H1 (cell line): ENCODE data around the gene PCCA. TPM values are rescaled to one million over a fixed set of nuclear protein-coding genes. Genes with fewer than 3 reads are reported as not detected.

ENCODE experiments used
- CTCF ChIA-PET: fragments of 300-600 bp; sonication (Branson Sonifier 250); formaldehyde crosslinking; loops from one replicate; lab custom pipeline; 2021; ENCODE audit not compliant: partially characterized antibody; lab: Charles Lee
- POLR2A ChIA-PET: fragments of 300-600 bp; sonication (Branson Sonifier 250); formaldehyde crosslinking; loops from one replicate; lab custom pipeline; 2021; ENCODE audit warnings: inconsistent platforms; ENCODE audit not compliant: partially characterized antibody; lab: Charles Lee
- DNase-seq, 2 experiments: peaks; one replicate each; pipeline versions ENCODE4 v3.0.0 to v3.0.0-alpha.2; 2010 to 2022; ENCODE audit warnings: low spot score in 2 of 2, low read depth in 1 of 2, mixed read lengths in 1 of 2
- FAIRE-seq: peaks from 2 replicates; lab custom pipeline; 2011; peaks lifted over from hg19 to GRCh38; lab: Jason Lieb, UNC
- H2AFZ ChIP-seq: 2 replicates; pipeline ENCODE4 v1.8.1; 2012; ENCODE audit warnings: low read length, inconsistent platforms
- H2AK5ac ChIP-seq: 2 replicates; pipeline ENCODE4 v1.6.1; 2013; ENCODE audit warnings: low read depth, low read length
- H2BK120ac ChIP-seq: replicated peaks from 2 replicates; pipeline ENCODE3; 2013; ENCODE audit warnings: low read depth, low read length, inconsistent platforms
- H2BK12ac ChIP-seq: 2 replicates; pipeline ENCODE4 v1.6.1; 2013; ENCODE audit warnings: low read depth, low read length
- H2BK15ac ChIP-seq: 2 replicates; pipeline ENCODE4 v1.6.1; 2013; ENCODE audit warnings: low read length
- H2BK20ac ChIP-seq: 2 replicates; pipeline ENCODE4 v1.6.1; 2013; ENCODE audit warnings: low read length
- H2BK5ac ChIP-seq: 2 replicates; pipeline ENCODE4 v1.6.1; 2013; ENCODE audit warnings: low read depth, low read length
- H3K14ac ChIP-seq: 2 replicates; pipeline ENCODE4 v1.6.1; 2013; ENCODE audit warnings: inconsistent platforms; ENCODE audit not compliant: insufficient read length
- H3K18ac ChIP-seq: 2 replicates; pipeline ENCODE4 v1.6.1; 2013; ENCODE audit warnings: low read length; ENCODE audit errors: extremely low read depth
- H3K23ac ChIP-seq: 2 replicates; pipeline ENCODE4 v1.6.1; 2013; ENCODE audit warnings: inconsistent platforms; ENCODE audit not compliant: insufficient read length
- H3K23me2 ChIP-seq: 2 replicates; pipeline ENCODE4 v1.6.1; 2013; ENCODE audit warnings: low read depth, low read length
- H3K27ac ChIP-seq: 2 replicates; pipeline ENCODE4 v1.6.1; 2011; ENCODE audit warnings: low read depth, low read length, inconsistent platforms
- H3K27me3 ChIP-seq, 4 experiments: replicated peaks in 1 of 4; 1 replicate in 1 of 4; 2 replicates in 3 of 4; pipeline versions ENCODE4 v1.6.1 to v1.8.1; 2011 to 2013; ENCODE audit warnings: low read length in 3 of 4, mild to moderate bottlenecking in 3 of 4, inconsistent platforms in 2 of 4, mixed read lengths in 2 of 4, moderate library complexity in 1 of 4; ENCODE audit not compliant: control insufficient read depth in 3 of 4, insufficient read depth in 3 of 4; ENCODE audit errors: extremely low read depth in 1 of 4
- H3K36me3 ChIP-seq, 4 experiments: 2 replicates each; pipeline versions ENCODE4 v1.6.1 to v1.8.1; 2011 to 2013; ENCODE audit warnings: mild to moderate bottlenecking in 4 of 4, low read length in 3 of 4, moderate library complexity in 2 of 4, control low read depth in 1 of 4, inconsistent platforms in 1 of 4; ENCODE audit not compliant: insufficient read depth in 4 of 4, control insufficient read depth in 2 of 4
- H3K4ac ChIP-seq: replicated peaks from 2 replicates; pipeline ENCODE3; 2013; ENCODE audit warnings: low read length, low read depth, mixed read lengths, inconsistent platforms; ENCODE audit not compliant: insufficient read length
- H3K4me1 ChIP-seq, 4 experiments: replicated peaks in 1 of 4; 1 replicate in 1 of 4; 2 replicates in 3 of 4; pipeline versions ENCODE4 v1.6.1 to v1.8.1; 2011 to 2013; ENCODE audit warnings: low read length in 3 of 4, inconsistent platforms in 2 of 4, mixed read lengths in 1 of 4; ENCODE audit not compliant: insufficient read depth in 4 of 4, control insufficient read depth in 3 of 4
- H3K4me2 ChIP-seq, 2 experiments: 2 replicates each; pipeline versions ENCODE4 v1.6.1 to v1.8.1; 2011 to 2013; ENCODE audit warnings: low read depth in 2 of 2, low read length in 2 of 2, control low read depth in 1 of 2, inconsistent platforms in 1 of 2, mild to moderate bottlenecking in 1 of 2; ENCODE audit not compliant: insufficient read depth in 1 of 2
- H3K4me3 ChIP-seq, 4 experiments: fragments of 200-600, 300-600 bp in 1 of 4; sonication (generic), shearing (Covaris generic), sonication (Bioruptor Twin) in 1 of 4; 2 replicates each; pipeline versions ENCODE4 v1.5.1 to v1.8.1; 2011 to 2016; ENCODE audit warnings: low read length in 4 of 4, low read depth in 3 of 4, control low read depth in 2 of 4, inconsistent platforms in 2 of 4, mild to moderate bottlenecking in 2 of 4, mixed read lengths in 1 of 4, moderate library complexity in 1 of 4; ENCODE audit not compliant: insufficient read depth in 2 of 4; ENCODE audit errors: extremely low read depth in 1 of 4
- H3K56ac ChIP-seq: replicated peaks from 2 replicates; pipeline ENCODE3; 2013; ENCODE audit warnings: low read depth, mild to moderate bottlenecking, mixed read lengths, low read length, inconsistent platforms; ENCODE audit not compliant: insufficient read length
- H3K79me1 ChIP-seq: 2 replicates; pipeline ENCODE4 v1.6.1; 2013; ENCODE audit warnings: low read depth, low read length, control low read depth
- H3K79me2 ChIP-seq, 2 experiments: 2 replicates each; pipeline versions ENCODE4 v1.6.1 to v1.8.1; 2012 to 2013; ENCODE audit warnings: low read length in 2 of 2, mild to moderate bottlenecking in 2 of 2, inconsistent platforms in 1 of 2; ENCODE audit not compliant: insufficient read depth in 2 of 2, control insufficient read depth in 1 of 2
- H3K9ac ChIP-seq, 4 experiments: replicated peaks in 1 of 4; 1 replicate in 1 of 4; 2 replicates in 3 of 4; pipeline versions ENCODE4 v1.6.1 to v1.8.1; 2011 to 2013; ENCODE audit warnings: low read depth in 3 of 4, low read length in 3 of 4, control low read depth in 2 of 4, mild to moderate bottlenecking in 2 of 4, moderate library complexity in 2 of 4, inconsistent platforms in 1 of 4; ENCODE audit errors: extremely low read depth in 1 of 4
- H3K9me3 ChIP-seq, 2 experiments: 2 replicates each; pipeline versions ENCODE4 v1.6.1 to v1.8.1; 2012 to 2013; ENCODE audit warnings: mild to moderate bottlenecking in 2 of 2, moderate library complexity in 2 of 2, control low read depth in 1 of 2, inconsistent platforms in 1 of 2, low read depth in 1 of 2, low read length in 1 of 2, mixed read lengths in 1 of 2; ENCODE audit not compliant: insufficient read depth in 2 of 2
- H4K20me1 ChIP-seq, 2 experiments: replicated peaks in 1 of 2; 2 replicates each; pipeline versions ENCODE3 to v1.8.1; 2011 to 2013; ENCODE audit warnings: inconsistent platforms in 2 of 2, low read length in 2 of 2, mild to moderate bottlenecking in 1 of 2; ENCODE audit not compliant: insufficient read depth in 2 of 2, control insufficient read depth in 1 of 2
- H4K5ac ChIP-seq: 2 replicates; pipeline ENCODE4 v1.6.1; 2013; ENCODE audit warnings: low read length, low read depth, mixed read lengths, inconsistent platforms; ENCODE audit not compliant: insufficient read length
- H4K8ac ChIP-seq: 2 replicates; pipeline ENCODE4 v1.8.0; 2013; ENCODE audit warnings: mild to moderate bottlenecking, moderate library complexity, low read length, inconsistent platforms; ENCODE audit not compliant: insufficient read depth; ENCODE audit errors: extremely low read depth
- H4K91ac ChIP-seq: replicated peaks from 2 replicates; pipeline ENCODE3; 2013; ENCODE audit warnings: low read length, mixed read lengths, inconsistent platforms; ENCODE audit not compliant: insufficient read length
- BACH1 ChIP-seq: IDR thresholded peaks from 2 replicates; pipeline ENCODE4 v1.6.1; 2012; ENCODE audit warnings: low read length, improper control_type of control experiment
- CHD2 ChIP-seq: IDR thresholded peaks from 2 replicates; pipeline ENCODE4 v1.6.1; 2012; ENCODE audit warnings: low read length, improper control_type of control experiment
- EP300 ChIP-seq, 2 experiments: IDR thresholded peaks; 1 replicate in 1 of 2; 2 replicates in 1 of 2; pipeline ENCODE4 v1.6.1; 2011 to 2012; ENCODE audit warnings: low read depth in 2 of 2, low read length in 2 of 2, mild to moderate bottlenecking in 2 of 2, borderline replicate concordance in 1 of 2, inconsistent platforms in 1 of 2, moderate library complexity in 1 of 2
- KDM4A ChIP-seq: IDR thresholded peaks from one replicate; pipeline ENCODE4 v1.7.1; 2012; ENCODE audit warnings: low read depth, mild to moderate bottlenecking, moderate library complexity, low read length, inconsistent platforms; ENCODE audit not compliant: severe bottlenecking
- POU5F1 ChIP-seq: IDR thresholded peaks from 2 replicates; pipeline ENCODE4 v1.6.1; 2011; ENCODE audit warnings: low read depth, mild to moderate bottlenecking, low read length, moderate library complexity
- RAD21 ChIP-seq, 2 experiments: IDR thresholded peaks in 1 of 2; conservative IDR thresholded peaks in 1 of 2; 2 replicates each; pipeline ENCODE4 v1.6.1; 2011; ENCODE audit warnings: low read depth in 2 of 2, low read length in 2 of 2, improper control_type of control experiment in 1 of 2, inconsistent platforms in 1 of 2, mild to moderate bottlenecking in 1 of 2, moderate library complexity in 1 of 2
- SIN3A ChIP-seq, 2 experiments: IDR thresholded peaks in 1 of 2; conservative IDR thresholded peaks in 1 of 2; 2 replicates each; pipeline ENCODE4 v1.6.1; 2011 to 2012; ENCODE audit warnings: low read length in 2 of 2, improper control_type of control experiment in 1 of 2, low read depth in 1 of 2, mild to moderate bottlenecking in 1 of 2
- SIRT6 ChIP-seq: IDR thresholded peaks from one replicate; pipeline ENCODE4 v1.7.1; 2012; ENCODE audit warnings: low read length, inconsistent platforms
- SP2 ChIP-seq: IDR thresholded peaks from 2 replicates; pipeline ENCODE4 v1.6.1; 2012; ENCODE audit warnings: mild to moderate bottlenecking, low read length, inconsistent platforms
- SRF ChIP-seq: IDR thresholded peaks from 2 replicates; pipeline ENCODE4 v1.6.1; 2011; ENCODE audit warnings: mild to moderate bottlenecking, low read depth, low read length, moderate library complexity
- TCF12 ChIP-seq: IDR thresholded peaks from 2 replicates; pipeline ENCODE4 v1.6.1; 2011; ENCODE audit warnings: low read depth, mild to moderate bottlenecking, low read length
- TEAD4 ChIP-seq: IDR thresholded peaks from 2 replicates; pipeline ENCODE4 v1.6.1; 2012; ENCODE audit warnings: low read depth, low read length, inconsistent platforms, mixed read lengths
- ZNF274 ChIP-seq: IDR thresholded peaks from 2 replicates; pipeline ENCODE4 v1.7.0; 2012; ENCODE audit warnings: low read length, borderline replicate concordance; ENCODE audit errors: extremely low read depth
- WGBS, 2 experiments: shearing (Covaris generic) in 1 of 2; methylation state at CpG; one replicate each; pipeline versions ENCODE4 v1.1.6 to v1.1.7; 2013 to 2015; ENCODE audit warnings: low lambda C conversion rate in 2 of 2, mixed read lengths in 2 of 2, inconsistent platforms in 1 of 2, low coverage in 1 of 2, missing lambda C conversion rate in 1 of 2; ENCODE audit not compliant: insufficient replicate concordance in 2 of 2, insufficient coverage in 1 of 2, insufficient read length in 1 of 2; ENCODE audit errors: extremely low coverage in 1 of 2, missing lambda C conversion rate in 1 of 2; 5-methylcytosine and 5-hydroxymethylcytosine counted together
- polyA plus RNA-seq, 7 experiments: library from polyadenylated mRNA; depleted of rRNA in 3 of 7; stranded (reverse) in 5 of 7; unstranded in 2 of 7; fragments of >200 nt in 5 of 7; fragments of 200-250 nt in 2 of 7; gene quantifications; 1 replicate in 5 of 7; 2 replicates in 1 of 7; 4 replicates in 1 of 7; pipeline versions ENCODE4 v1.2.1 to v1.2.3, GENCODE V29; 2011 to 2013; ENCODE audit warnings: missing spikeins in 2 of 7, mixed read lengths in 2 of 7
- total RNA-seq: library from RNA; stranded (reverse); fragmentation: NEBNext Ultra II Directional; extraction: Animal tissue kit (Norgen Biotek cat#: 25700); gene quantifications from 2 replicates; pipeline ENCODE4 v1.2.1, GENCODE V29; 2021
- TF ChIP-seq, protein P1 (sequence below): IDR thresholded peaks from 2 replicates; pipeline ENCODE4 v1.6.1; 2011; ENCODE audit warnings: low read depth, mild to moderate bottlenecking, low read length; ENCODE audit not compliant: insufficient read depth

PCCA gene
- total and polyA plus RNA-seq, 2 of the 8 experiments (the other 6 are each of a cell fraction or from before 2014, with no cell fraction given) = 18.4 to 49.8 TPM

DNA sequence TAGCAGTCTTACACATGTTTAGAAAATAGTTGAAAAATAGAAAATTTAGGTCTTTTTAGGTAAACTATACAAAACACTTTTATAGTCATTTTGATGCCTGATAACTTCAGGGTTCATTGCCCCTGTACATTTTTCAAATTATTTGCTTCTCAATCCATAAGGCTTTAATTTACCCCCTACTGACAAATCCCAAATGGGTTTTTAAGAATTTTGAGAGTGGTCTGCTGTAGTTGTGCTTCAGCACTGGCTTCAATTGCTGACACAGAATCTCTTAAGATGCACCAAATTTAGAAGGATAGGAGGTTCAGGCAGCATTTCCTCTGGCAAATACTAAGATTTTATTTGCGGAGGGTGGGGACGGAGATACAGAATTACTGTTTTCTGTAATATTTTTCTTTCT is 89.4 kb downstream of the PCCA start:
- FAIRE-seq (no peak), DNase-seq (no peak)
- Histone ChIP-seq H2BK12ac (no peak overlapping the region), H3K4me2 (no peak overlapping the region), H4K91ac (no peak overlapping the region), H3K4me1 (peaks cover 0 to 20% (median 12%) of the 10 kb centered on the region in 4 experiments; a peak in 3 of 7 replicates), H3K79me1 (no peaks in the 10 kb centered on the region; the same call in 1 of the 2 replicates), H3K4ac (no peak overlapping the region), H3K9ac (peak overlapping the region in 1 of 4 experiments; percentile 8; a peak in 1 of 7 replicates), H3K23me2 (no peaks in the 10 kb centered on the region), H2BK20ac (no peak overlapping the region), H3K14ac (no peak overlapping the region), H3K56ac (no peak overlapping the region), H3K27me3 (no peaks in the 10 kb centered on the region), H2BK5ac (no peak overlapping the region), H3K4me3 (no peak overlapping the region), H2AK5ac (no peak overlapping the region), H3K27ac (no peak overlapping the region), H3K79me2 (peaks cover 0 to 57% of the 10 kb centered on the region in 2 experiments; a peak in 3 of 4 replicates), H4K5ac (no peak overlapping the region), H3K23ac (no peak overlapping the region), H4K20me1 (no peaks in the 10 kb centered on the region), H2BK120ac (no peak overlapping the region), H2BK15ac (no peak overlapping the region), H3K18ac (no peak overlapping the region), H4K8ac (no peak overlapping the region), H2AFZ (no peak overlapping the region), H3K9me3 (no peaks in the 10 kb centered on the region; a peak in 1 of 4 replicates), H3K36me3 (peaks cover 0 to 2% (median under 1%) of the 10 kb centered on the region in 4 experiments; a peak in 2 of 8 replicates)
- WGBS, 2 experiments = 88% methylated on average over 2 of the region's 2 CpGs; no CpG with 5 or more reads in 1 of the 2 experiments
- POLR2A ChIA-PET = no interaction called here
- CTCF ChIA-PET = interaction anchor here (1.3 kb wide), 1 partner anchor 70 kb away, joined by 3 read pairs; no protein-coding TSS in a partner anchor
- no peak for TF ChIP-seq BACH1
- no peak for TF ChIP-seq CHD2
- no peak for TF ChIP-seq SIN3A (conservative IDR thresholded peaks at IDR 0.05 in 1 of 2, IDR thresholded peaks at IDR 0.05 in 1 of 2; ENCODE audit: low read depth in 1 of 2, low read length in 2 of 2)
- no peak for TF ChIP-seq SIRT6
- TF ChIP-seq, protein P1, sequence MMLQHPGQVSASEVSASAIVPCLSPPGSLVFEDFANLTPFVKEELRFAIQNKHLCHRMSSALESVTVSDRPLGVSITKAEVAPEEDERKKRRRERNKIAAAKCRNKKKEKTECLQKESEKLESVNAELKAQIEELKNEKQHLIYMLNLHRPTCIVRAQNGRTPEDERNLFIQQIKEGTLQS = no peak
- no peak for TF ChIP-seq EP300 (IDR thresholded peaks at IDR 0.05; ENCODE audit: borderline replicate concordance in 1 of 2, low read depth in 2 of 2, low read length in 2 of 2)
- no peak for TF ChIP-seq TCF12
- no peak for TF ChIP-seq SRF
- no peak for TF ChIP-seq POU5F1
- no peak for TF ChIP-seq TEAD4
- no peak for TF ChIP-seq SP2
- no peak for TF ChIP-seq KDM4A
- TF ChIP-seq ZNF274 = no peak
- no peak for TF ChIP-seq RAD21 (IDR thresholded peaks at IDR 0.05 in 1 of 2, conservative IDR thresholded peaks at IDR 0.05 in 1 of 2; ENCODE audit: low read depth in 2 of 2, low read length in 2 of 2)
